CD4-positive, alpha-beta T cell (primary cell): ENCODE data around the gene ZBTB17. TPM values are rescaled to one million over a fixed set of nuclear protein-coding genes. Genes with fewer than 3 reads are reported as not detected.
"Not testable (repeated sequence)": the region's sequence is repeated elsewhere in the genome, so short reads cannot be mapped to it uniquely, and the experiment has no call there.

Experiments used
- ATAC-seq: fragments of 200-7000 bp; cut with Tn5 transposase; one replicate; pipeline ENCODE4 v1.10.0; 2022; ENCODE audit warnings: mild to moderate bottlenecking; ENCODE audit not compliant: poor library complexity
- CTCF ChIA-PET: fragments of 350-600 bp; sonication (Branson Sonifier 250); formaldehyde crosslinking; loops from one replicate; lab custom pipeline; 2021; ENCODE audit warnings: antibody characterized with exemption, inconsistent platforms; lab: Charles Lee
- POLR2A ChIA-PET: fragments of 350-600 bp; sonication (Branson Sonifier 250); formaldehyde crosslinking; loops from one replicate; lab custom pipeline; 2021; ENCODE audit warnings: antibody characterized with exemption, inconsistent platforms; lab: Charles Lee
- DNase-seq, 14 experiments: peaks; one replicate each; pipeline ENCODE4 v3.0.0-alpha.2; 2013 to 2020; ENCODE audit warnings: mixed read lengths in 2 of 14
- H3K27ac ChIP-seq, 2 donors: one replicate each; pipeline versions ENCODE4 v1.5.1 to v1.7.0; 2013; ENCODE audit warnings: low read length in 2 of 2, low read depth in 1 of 2, mild to moderate bottlenecking in 1 of 2
- H3K27me3 ChIP-seq, 2 experiments: 1 replicate in 1 of 2; 2 replicates in 1 of 2; pipeline versions ENCODE4 v1.6.1 to v1.7.0; 2013; ENCODE audit warnings: low read length in 2 of 2, control low read depth in 1 of 2, mild to moderate bottlenecking in 1 of 2, moderate library complexity in 1 of 2; ENCODE audit not compliant: insufficient read depth in 2 of 2, control insufficient read depth in 1 of 2
- H3K36me3 ChIP-seq: one replicate; pipeline ENCODE4 v1.6.1; 2013; ENCODE audit warnings: low read length, control low read depth; ENCODE audit not compliant: insufficient read depth
- H3K4me1 ChIP-seq: one replicate; pipeline ENCODE4 v1.6.1; 2013; ENCODE audit warnings: low read length, control low read depth; ENCODE audit not compliant: insufficient read depth
- H3K4me3 ChIP-seq: one replicate; pipeline ENCODE4 v1.5.1; 2013; ENCODE audit warnings: mild to moderate bottlenecking, low read length, moderate library complexity
- H3K9me3 ChIP-seq, 2 experiments: 1 replicate in 1 of 2; 2 replicates in 1 of 2; pipeline versions ENCODE4 v1.6.1 to v1.7.0; 2013; ENCODE audit warnings: low read length in 2 of 2, mild to moderate bottlenecking in 2 of 2, control low read depth in 1 of 2, moderate library complexity in 1 of 2; ENCODE audit not compliant: control insufficient read depth in 1 of 2, insufficient read depth in 1 of 2
- H3K27ac Mint-ChIP-seq: one replicate; pipeline ENCODE4 v1.8.0; 2020; ENCODE audit warnings: mixed read lengths
- H3K27me3 Mint-ChIP-seq: one replicate; pipeline ENCODE4 v1.8.0; 2021; ENCODE audit warnings: mixed read lengths
- H3K36me3 Mint-ChIP-seq: one replicate; pipeline ENCODE4 v1.8.0; 2021; ENCODE audit warnings: low read depth, mixed read lengths
- H3K4me1 Mint-ChIP-seq: one replicate; pipeline ENCODE4 v1.8.0; 2021; ENCODE audit warnings: low read depth, mixed read lengths
- H3K4me3 Mint-ChIP-seq: one replicate; pipeline ENCODE4 v1.8.0; 2020; ENCODE audit warnings: mild to moderate bottlenecking, mixed read lengths
- H3K9me3 Mint-ChIP-seq: one replicate; pipeline ENCODE4 v1.8.0; 2020; ENCODE audit warnings: mixed read lengths
- CTCF ChIP-seq: fragments of 200-600 bp; IDR thresholded peaks from one replicate; pipeline ENCODE4 v1.8.0; 2022; ENCODE audit warnings: antibody characterized with exemption, mild to moderate bottlenecking
- intact Hi-C, 2 experiments: fragments of 100-400 bp; cut with DNase I in 1 of 2; cut with micrococcal nuclease in 1 of 2; formaldehyde crosslinking; loops; one replicate each; pipeline versions ENCODE4 v1.15.1 to v1.9.0; 2023 to 2025; cut with DNase I, micrococcal nuclease
- total RNA-seq, 174 experiments: library from RNA in 2 of 174; stranded (reverse) in 2 of 174; gene quantifications; one replicate each; pipeline ENCODE4 v1.2.3 and lab custom pipeline; 2021 to 2026

ZBTB17 gene
- total RNA-seq, 2 experiments from 2014 or later, result 70.2 to 78.1 TPM

GRCh38 chr1:15931401-15931800 lies 44.5 kb downstream of the ZBTB17 start:
- TF ChIP-seq CTCF, result no peak
- H3K4me1 ChIP-seq, result no peaks in the 10 kb centered on the region
- no peaks in the 10 kb centered on the region for H3K4me1 Mint-ChIP-seq
- intact Hi-C loops, result no loop called here
- ATAC-seq, result no peak
- H3K9me3 Mint-ChIP-seq, result no peaks in the 10 kb centered on the region
- ChIA-PET POLR2A (interaction anchor here (0.8 kb wide), 1 partner anchor 99 kb away, joined by 3 read pairs; no protein-coding TSS in a partner anchor), CTCF (no interaction called here)
- H3K27me3 Mint-ChIP-seq, result no peaks in the 10 kb centered on the region
- H3K36me3 ChIP-seq, result peaks cover 94% of the 10 kb centered on the region
- no peaks in the 10 kb centered on the region for H3K9me3 ChIP-seq
- no peak overlapping the region for H3K27ac ChIP-seq
- H3K27me3 ChIP-seq, result no peaks in the 10 kb centered on the region
- H3K4me3 Mint-ChIP-seq, result no peak overlapping the region
- no peak overlapping the region for H3K27ac Mint-ChIP-seq
- no peak for DNase-seq
- peaks cover 97% of the 10 kb centered on the region for H3K36me3 Mint-ChIP-seq
- H3K4me3 ChIP-seq, result no peak overlapping the region

- DNase-seq, result no peak
- no peak overlapping the region for H3K4me3 ChIP-seq
- H3K9me3 ChIP-seq, result no peaks in the 10 kb centered on the region
- intact Hi-C loops, result no loop called here
- no peak overlapping the region for H3K27ac ChIP-seq
- Mint-ChIP-seq H3K4me1 (no peaks in the 10 kb centered on the region), H3K36me3 (peaks cover 94% of the 10 kb centered on the region), H3K27me3 (no peaks in the 10 kb centered on the region), H3K4me3 (no peak overlapping the region), H3K9me3 (no peaks in the 10 kb centered on the region), H3K27ac (no peak overlapping the region)
- no peak for ATAC-seq
- TF ChIP-seq CTCF, result no peak
- H3K27me3 ChIP-seq, result no peaks in the 10 kb centered on the region
- H3K36me3 ChIP-seq, result peaks cover 92% of the 10 kb centered on the region
- CTCF ChIA-PET, result no interaction called here
- no peaks in the 10 kb centered on the region for H3K4me1 ChIP-seq
- POLR2A ChIA-PET, result interaction anchor here (1.0 to 1.1 kb wide), 2 partner anchors 95 to 114 kb away, joined by 3 read pairs; no protein-coding TSS in a partner anchor
Measured at GRCh38 chr1:15928971-15929965, 46.6 kb downstream of the ZBTB17 start.

GRCh38 chr1:15926448-15926847 lies 49.5 kb downstream of the ZBTB17 start:
- intact Hi-C loops, H3K27me3 ChIP-seq, H3K4me3 Mint-ChIP-seq, H3K4me1 Mint-ChIP-seq, H3K27me3 Mint-ChIP-seq, H3K27ac ChIP-seq, H3K27ac Mint-ChIP-seq, DNase-seq, ATAC-seq, H3K4me1 ChIP-seq, H3K9me3 ChIP-seq, H3K9me3 Mint-ChIP-seq, H3K4me3 ChIP-seq: not testable (repeated sequence)
- peaks cover 90% of the 10 kb centered on the region for H3K36me3 Mint-ChIP-seq
- CTCF ChIA-PET, result interaction anchor here (0.5 to 0.6 kb wide), 2 partner anchors 66 to 111 kb away, joined by 3 to 4 read pairs; no protein-coding TSS in a partner anchor
- POLR2A ChIA-PET, result interaction anchor here (1.0 to 1.3 kb wide), 2 partner anchors 18 to 77 kb away, joined by 3 to 4 read pairs; no protein-coding TSS in a partner anchor
- peaks cover 90% of the 10 kb centered on the region for H3K36me3 ChIP-seq
